Measurements from ENCODE around the gene TAS1R1. TPM values are rescaled to one million over a fixed set of nuclear protein-coding genes. Genes with fewer than 3 reads are reported as not detected.

The TAS1R1 gene
- total RNA-seq, 4 donors from 2014 or later, result not detected

GRCh38 chr1:6557597-6557996, 2.5 kb downstream of the TAS1R1 start:
- no peak for TF ChIP-seq CTCF (IDR thresholded peaks at IDR 0.05; ENCODE audit: low read depth)

- no peak for TF ChIP-seq CTCF (IDR thresholded peaks at IDR 0.05; ENCODE audit: low read depth)
Observed at GRCh38 chr1:6560267-6560666, 5.2 kb downstream of the TAS1R1 start.

- no peak for TF ChIP-seq CTCF (IDR thresholded peaks at IDR 0.05; ENCODE audit: low read depth)
Observed at GRCh38 chr1:6569033-6569432, 13.9 kb downstream of the TAS1R1 start.

GRCh38 chr1:6570100-6570499, 15.0 kb downstream of the TAS1R1 start:
- no peak for TF ChIP-seq CTCF (IDR thresholded peaks at IDR 0.05; ENCODE audit: low read depth)

GRCh38 chr1:6570987-6571386, 15.9 kb downstream of the TAS1R1 start:
- no peak for TF ChIP-seq CTCF (IDR thresholded peaks at IDR 0.05; ENCODE audit: low read depth)

GRCh38 chr1:6572653-6573383, 17.7 kb downstream of the TAS1R1 start:
- no peak for TF ChIP-seq CTCF (IDR thresholded peaks at IDR 0.05; ENCODE audit: low read depth)

GRCh38 chr1:6574025-6574620, 19.0 kb downstream of the TAS1R1 start:
- TF ChIP-seq CTCF (IDR thresholded peaks at IDR 0.05; ENCODE audit: low read depth), result no peak
